Measurements from ENCODE around the gene DLX6.

GRCh38 chr7:97020601-97020995, 15.2 kb downstream of the DLX6 start:
- TF ChIP-seq POLR2AphosphoS5 (IDR thresholded peaks at IDR 0.05), result no peak
- TF ChIP-seq EP300 (IDR thresholded peaks at IDR 0.05), result no peak
